D341Med (cell line): ENCODE measurements around the gene PLD6.
"Not testable (repeated sequence)": the region's sequence is repeated elsewhere in the genome, so short reads cannot be mapped to it uniquely, and the experiment has no call there.

ENCODE experiments used
- DNase-seq: peaks from one replicate; pipeline ENCODE4 v3.0.0; 2012; ENCODE audit warnings: low spot score

The PLD6 gene

DNA sequence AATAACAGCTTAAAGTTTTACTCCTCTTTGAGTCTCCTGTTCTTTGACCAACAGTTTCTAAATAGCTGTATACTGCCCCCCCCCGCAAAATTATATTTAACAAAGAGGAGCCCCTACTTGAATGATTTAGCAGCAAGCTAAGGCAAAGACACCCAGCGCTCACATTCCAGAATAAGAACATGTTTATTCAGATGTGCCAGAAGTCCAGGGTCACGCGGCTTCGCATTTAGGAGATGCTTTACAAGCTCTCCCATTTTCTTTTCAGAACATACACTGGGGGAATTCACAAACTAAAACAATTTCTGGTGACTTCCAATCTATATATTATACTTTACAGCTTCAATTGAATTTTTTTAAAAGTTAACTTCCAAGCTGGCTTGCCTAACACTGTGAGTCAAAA lies 5.3 kb downstream of the PLD6 start:
- DNase-seq: no peak

DNA sequence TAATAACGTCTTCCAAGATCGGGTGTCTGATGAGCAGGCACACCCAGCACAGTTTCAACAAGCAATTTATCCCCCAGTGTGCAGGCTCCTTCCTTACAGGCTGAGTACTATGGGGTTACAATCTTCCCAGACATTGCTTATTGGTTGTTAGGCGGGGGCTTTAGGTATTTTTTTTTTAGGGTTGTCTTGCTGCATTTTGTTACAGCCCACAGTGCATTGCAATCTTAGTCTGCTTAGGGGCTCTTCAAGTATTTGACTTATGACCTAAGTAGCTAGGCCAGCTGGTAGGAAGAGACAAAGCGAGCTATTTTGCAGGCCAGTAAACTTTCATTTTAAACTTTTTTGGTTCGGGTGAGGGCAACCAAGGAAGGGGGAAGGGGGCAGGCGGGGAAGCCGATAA lies 5.8 kb downstream of the PLD6 start:
- DNase-seq: no peak

DNA sequence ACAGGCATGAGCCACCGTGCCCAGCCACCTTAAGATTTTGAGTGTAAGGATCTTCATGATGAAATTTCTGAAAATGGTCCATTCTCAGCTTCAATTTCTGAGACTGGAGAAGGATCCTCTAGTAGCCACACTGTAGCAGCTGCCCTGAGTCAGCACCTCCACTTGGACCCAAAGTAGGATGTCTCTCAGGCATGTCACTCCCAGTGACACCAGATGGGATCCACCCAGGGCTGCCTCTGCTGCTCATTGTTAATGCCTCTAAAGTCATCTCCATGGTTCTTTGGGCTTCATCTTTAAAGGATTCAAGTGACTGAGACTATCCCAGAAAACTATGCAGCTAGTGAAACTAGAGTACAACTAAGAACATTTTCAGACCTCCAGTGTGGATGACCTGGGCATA lies 7.9 kb downstream of the PLD6 start:
- no peak for DNase-seq

DNA sequence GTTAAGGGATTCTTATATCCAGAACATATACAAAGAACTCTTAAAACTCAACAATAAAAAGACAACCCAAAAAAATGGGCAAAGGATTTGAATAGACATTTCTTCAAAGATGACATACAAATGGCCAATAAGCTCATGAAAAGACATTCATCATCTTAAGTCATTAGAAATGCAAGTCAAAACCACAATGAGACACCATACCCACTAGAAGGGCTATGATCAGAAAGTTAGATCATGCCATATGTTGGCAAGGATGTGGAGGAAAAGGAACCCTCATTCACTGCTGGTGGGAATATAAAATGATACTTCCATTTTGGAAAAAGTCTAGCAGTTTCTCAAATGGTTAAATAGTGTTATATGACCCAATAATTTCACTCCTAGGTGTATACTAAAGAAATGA lies 9.4 kb downstream of the PLD6 start:
- DNase-seq: no peak

DNA sequence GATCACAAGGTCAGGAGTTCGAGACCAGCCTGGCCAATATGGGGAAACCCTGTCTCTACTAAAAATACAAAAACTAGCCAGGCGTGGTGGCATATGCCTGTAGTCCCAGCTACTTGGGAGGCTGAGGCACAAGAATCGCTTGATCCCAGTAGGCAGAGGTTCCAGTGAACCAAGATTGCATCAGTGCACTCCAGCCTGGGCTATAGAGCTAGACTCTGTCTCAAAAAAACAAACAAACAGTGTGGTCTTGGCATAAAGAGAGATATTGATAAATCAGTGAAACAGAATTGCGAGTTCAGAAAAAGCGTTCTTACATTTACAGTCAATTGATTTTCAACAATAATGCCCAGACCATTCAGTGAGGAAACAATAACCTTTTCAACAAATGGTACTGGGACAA lies 10.7 kb downstream of the PLD6 start:
- DNase-seq: not testable (repeated sequence)

DNA sequence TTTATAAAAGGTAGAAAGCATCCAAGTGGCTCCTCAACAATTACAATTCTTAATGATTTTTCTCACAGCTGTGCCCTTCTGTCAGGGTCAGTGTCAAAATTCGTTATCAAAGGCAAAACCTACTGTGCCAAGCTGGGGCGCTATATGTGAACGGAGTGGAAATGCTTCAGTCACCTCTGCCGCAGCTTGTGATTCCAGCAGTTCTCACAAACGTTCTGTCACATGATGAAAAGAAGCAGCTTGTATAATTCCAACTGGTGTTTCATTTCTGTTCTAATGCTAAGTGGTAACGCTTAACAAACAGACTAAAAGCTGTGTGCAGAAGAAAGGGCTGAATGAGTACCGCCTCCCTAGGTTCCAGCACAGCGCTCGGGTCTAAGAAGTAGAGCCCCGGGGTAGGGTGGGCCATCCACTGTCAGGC lies 14.2 kb downstream of the PLD6 start:
- no peak for DNase-seq

DNA sequence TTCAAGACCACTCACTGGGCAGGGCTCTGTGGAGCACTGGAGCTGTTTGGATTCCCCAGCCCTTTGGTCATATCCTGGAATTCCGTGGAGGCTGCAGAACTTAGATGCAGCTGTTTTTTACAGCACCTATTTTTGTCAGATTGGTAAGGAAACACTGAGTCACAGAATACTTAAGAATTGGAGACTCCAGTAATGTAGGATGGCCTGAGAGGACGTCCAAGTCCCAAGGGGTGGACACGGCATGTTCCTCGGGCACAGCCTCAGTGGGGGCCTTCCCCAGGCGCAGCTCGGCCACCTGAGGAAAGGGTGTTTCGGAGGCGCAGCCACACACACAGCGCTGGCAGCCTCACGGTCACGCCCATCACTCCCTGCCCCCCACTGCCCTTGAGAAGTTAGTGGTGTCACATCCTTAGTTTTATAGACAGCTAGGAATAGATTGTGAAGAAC lies 14.8 kb downstream of the PLD6 start:
- no peak for DNase-seq

DNA sequence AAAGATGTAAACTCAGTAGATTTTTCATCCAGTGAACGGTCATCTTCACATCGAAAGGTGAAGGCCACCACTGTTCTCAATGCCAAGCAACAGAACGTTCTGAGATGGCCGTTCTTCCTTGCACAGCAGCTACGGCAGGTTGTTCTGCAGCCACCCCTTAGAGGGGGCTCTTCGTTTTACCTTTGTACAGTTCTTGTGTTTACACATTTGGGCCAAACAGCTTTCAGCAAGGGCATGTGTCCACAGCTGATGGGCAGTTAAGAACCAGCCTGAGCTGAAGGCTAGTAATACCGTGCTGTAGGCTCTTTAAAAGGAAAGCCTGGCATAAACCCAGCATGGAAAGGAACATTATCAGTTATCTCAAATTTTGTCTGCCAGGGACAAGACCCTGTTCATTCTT lies 15.9 kb downstream of the PLD6 start:
- no peak for DNase-seq

DNA sequence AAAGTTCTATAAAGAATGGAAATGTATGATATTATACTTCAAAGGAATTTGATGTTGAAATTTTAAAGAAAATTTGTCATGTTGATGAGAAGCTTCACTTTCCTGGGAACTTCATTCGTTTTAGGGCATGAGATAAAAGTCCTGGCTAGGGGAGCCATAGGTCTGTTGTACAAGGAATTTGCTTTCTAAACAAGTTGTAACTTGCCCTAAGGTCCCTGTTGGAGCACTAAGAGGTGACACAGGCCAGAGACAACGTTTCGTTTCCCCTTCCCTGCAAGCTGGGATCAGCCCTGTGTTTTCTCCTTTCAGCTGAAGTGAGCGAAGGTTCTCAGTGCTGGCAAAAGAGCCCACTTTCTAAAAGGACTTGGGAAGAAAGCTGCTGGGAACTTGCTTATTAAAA lies 16.6 kb downstream of the PLD6 start:
- no peak for DNase-seq

DNA sequence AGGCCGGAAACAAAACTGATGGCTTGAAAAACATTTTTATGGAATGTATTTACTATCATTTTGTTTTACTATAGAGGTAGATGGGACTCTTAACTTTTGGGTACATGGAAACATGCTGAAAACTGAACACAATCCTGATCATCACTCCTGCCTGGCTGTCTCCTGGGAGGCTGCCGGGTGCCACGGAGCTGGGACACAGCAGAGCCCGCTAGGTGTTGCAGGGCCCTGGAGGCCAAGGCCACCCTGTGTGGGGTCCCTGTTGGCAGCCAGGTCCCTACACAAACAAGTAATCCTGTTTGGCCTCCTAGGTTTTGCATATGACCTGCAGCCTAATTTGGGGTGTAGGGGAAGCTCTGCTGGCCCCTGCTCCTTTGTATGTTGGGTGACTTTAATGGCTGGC lies 17.5 kb downstream of the PLD6 start:
- DNase-seq: no peak

DNA sequence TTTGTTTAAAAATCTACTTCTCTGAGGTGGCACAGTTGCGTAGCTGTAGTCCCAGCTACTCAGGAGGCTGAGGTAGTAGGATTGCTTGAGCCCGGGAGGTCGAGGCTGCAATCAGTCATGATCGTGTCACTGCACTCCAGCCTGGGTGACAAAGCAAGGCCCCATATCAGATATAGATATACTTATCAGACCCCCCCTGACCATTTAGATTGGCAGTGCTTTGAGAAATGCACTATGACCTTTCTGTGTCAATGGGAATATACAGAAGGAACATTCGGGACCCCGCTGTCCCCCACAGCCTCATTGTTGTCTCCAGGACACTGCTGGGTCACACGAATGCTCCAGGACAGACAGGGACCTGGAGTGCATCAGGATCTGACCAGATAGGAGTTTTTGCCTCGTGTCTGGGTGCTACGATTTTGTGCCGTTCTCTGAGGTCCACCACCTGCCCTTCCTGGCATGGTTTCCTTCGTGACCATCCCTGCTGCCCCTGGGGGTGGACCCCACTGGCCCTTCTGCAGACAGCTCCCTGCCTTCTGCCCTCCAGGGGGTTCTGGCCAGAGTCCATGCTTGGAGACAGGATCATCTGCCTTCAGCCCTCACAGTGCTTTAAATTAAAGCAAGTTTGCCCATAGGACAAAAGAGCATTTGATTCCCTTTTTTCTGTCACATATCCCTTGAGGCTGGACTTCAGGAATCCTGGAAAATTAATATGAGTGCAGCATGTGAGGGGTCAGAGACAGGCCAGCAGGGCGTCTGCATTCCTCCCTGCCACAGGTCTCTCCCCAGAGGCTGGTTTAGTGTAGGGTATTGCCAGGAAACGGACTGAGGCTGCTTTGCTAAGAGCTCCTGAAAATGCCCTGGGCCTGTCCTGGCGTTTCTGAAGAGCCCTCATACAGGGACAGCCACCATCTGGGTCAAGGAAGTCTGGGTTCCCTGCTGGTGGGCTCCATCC lies 19.3 kb downstream of the PLD6 start:
- DNase-seq: no peak

DNA sequence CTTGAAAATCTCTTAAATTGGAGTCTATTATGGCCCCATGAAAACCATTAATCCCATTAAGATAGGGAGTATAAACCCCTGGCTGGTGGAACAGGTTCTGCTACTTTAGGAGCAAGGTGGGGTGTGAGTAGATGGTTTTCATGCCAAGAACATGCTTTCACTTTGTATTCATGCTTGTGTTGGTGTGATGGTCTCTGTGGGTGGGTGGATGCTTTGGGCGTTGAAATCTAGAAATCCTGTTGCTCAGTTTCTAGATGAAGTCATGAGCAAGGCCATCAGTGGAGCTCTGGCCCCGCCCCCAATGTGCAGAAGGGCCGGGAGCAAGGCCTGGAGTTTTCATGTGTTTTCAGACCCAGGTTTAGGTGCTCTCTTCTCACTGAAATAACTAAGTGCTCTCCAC lies 20.1 kb downstream of the PLD6 start:
- no peak for DNase-seq

DNA sequence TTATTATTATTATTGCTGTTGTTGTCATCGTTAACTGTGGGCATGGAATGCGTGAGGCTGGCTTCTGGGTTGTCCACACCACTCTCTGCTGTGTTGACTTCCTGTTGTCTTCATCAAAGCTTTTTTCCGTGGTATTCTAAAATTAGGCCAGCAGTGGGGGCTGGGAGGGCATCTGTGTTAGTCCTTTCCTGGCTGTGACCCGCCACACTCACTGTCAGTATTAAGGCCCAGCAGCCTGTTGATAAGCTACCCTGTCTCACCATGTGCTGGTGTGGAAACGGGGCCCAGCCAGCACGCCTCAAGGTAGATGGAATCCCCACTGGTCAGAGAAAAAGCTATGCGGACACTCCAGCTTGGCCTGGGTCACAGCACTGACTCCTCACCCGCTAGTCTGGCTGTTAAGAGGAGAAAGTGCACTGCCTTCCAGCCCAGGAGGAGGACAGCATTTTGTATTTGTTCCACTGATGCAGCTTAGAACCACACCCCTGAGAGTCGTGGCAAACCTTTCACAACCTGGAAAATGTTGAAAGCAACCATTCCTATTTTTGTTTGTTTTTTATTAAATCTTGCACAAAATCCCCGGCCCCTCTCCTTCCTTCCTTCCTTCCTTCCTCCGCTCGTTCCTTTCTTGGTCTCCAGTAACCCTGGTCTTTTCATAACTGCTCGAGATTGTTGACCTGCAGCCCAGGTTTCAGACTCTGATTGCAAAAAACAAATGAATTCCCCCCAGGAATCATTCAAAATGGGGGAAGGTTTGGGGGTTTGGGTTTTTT lies 21.0 kb downstream of the PLD6 start:
- DNase-seq: not testable (repeated sequence)

DNA sequence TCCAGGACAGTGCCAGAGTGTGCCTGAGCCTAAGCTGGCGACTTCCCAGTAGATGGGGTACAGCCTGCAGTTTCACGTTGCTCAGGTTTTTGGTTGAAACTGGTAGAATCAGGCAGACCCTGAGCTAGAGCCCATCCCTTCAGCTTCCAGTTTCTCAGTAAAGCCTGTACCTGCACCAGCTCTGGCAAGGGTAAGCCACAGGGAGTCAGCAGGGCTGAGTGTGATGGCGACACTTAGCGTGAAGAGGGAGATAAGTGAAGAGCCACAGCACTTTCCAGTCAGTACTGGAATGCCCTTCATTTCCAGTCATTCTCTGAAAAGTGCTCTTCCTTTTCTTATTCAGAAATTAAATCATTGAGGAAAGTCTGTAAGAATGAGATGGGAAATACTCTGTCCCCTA lies 22.4 kb downstream of the PLD6 start:
- DNase-seq: no peak

DNA sequence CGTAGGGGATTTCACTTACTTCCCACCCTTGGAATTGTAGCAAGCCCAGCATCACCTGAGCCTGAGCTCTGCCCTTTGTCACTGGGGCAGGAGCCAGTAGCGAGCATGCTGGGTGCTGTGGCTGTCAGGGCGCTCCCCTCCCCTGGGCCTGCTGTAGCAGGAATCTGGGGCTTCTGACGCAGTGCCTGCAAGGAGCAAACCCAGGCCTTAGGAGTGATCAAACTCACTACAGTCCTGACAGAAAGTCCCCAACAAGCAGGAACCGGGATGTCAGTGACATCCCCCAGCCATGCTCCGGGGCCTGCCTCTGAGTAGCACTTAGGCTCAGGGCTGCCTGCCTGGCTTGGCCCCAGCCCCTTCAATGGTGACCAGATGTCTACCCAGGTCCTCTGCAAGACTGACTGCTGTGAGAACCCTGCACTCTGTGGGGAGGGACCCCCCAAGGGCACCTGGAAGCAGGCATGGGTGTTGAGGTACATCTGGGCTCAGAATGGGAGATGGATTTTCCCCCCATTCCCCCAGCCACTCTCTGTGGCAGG lies 23.5 kb downstream of the PLD6 start:
- no peak for DNase-seq

DNA sequence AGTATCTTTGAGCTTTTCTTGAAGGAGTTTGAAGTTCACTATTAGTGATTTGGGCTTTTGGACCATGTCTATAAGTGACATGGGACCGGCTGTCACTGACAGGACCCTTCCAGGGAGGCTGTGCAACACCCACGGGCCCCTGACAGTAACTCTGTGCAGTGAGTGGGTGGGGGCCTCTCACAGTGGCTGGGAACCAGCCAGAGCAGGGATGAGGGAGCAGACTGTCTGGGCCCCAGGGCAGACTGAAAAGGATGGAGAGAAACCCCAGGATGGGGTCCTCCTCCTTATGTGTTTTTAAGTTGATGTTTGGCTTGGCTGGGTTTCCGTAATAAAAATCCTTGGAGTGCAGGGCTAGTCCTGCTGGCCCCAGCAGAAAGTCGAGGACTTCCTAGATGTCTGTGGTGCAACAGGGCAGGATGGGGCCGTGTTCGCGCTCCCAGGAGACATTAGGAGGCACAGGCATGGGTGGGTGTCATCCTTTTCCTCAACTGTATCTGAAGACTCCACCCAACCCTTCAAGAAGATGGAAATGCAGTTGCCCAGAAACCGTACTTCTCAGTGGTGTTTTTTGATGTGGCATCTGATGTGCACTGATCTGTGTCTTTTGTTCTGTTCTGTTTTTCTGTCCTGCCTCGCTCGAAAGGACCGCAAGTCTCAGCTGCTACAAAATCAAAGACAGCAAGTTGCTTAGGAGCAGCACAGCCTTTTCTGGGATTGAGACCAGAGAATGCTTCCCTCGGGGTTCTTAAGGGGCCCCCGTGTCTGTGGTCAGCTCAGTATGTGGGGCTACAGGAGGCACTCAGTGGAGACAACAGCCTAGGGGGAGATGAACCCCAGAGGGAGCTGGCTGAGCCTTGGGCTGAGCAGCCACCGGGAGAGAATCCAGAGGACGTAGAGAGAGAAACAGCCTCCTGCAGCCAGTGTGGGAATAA lies 24.2 kb downstream of the PLD6 start:
- DNase-seq: no peak

DNA sequence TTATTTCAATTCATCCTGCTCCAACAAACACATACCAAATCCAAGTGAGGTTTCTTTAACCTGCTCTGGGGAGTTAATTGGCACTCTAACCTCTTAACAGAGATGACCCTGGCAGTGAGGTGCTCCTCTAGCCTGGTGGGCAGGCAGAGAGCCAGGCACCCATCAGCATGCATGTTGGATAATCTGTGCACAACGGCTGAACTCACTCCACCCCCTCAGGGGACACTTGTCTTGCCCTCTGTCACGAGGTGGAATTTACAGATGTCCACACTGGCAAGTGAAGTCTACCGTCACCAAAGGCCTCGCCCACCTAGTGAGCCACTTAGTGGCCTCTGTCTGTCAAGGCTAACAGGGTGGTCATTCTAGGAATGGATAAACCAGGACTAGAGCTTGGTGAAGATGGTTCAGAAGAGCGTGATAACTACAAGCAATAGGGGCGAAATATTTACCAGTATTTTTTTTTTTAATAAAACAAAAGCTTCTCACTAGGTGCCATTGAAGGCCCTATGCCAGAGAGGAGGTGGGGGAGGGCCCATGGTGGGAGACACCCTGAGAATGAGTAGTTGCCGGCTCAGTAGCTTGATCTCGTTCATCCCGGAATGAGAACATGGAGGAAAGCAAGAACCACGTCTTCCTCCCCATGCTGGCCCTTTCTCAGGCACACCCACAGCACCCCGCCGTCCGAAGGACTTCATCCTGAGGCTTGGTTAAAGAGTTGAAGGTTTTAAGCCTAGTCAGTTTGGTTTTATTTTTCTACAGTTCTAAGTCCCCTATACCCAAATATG lies 25.2 kb downstream of the PLD6 start:
- DNase-seq: no peak

DNA sequence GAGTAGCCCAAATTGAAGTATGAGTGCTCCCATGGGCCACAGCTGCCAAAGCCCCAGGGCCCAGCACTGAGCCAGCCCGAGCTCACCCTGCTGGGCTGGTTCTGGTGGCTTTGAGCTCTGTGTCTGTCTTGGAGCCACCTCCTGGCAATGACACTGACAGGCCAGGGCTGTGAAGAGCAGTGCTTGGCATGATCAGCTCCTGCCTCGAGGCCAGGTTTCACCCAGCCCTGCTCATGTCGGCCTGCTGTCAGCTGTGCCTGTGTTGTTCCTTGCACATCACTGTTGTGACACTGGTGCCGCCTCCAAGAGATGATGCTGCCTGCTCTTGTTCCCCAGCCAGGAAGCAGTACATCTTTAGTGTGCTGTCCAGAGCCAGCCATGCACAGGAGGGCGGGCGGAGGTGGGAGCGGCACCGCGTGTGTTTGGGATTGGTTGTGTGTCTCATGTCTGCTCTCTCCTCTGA lies 26.0 kb downstream of the PLD6 start:
- DNase-seq: no peak

DNA sequence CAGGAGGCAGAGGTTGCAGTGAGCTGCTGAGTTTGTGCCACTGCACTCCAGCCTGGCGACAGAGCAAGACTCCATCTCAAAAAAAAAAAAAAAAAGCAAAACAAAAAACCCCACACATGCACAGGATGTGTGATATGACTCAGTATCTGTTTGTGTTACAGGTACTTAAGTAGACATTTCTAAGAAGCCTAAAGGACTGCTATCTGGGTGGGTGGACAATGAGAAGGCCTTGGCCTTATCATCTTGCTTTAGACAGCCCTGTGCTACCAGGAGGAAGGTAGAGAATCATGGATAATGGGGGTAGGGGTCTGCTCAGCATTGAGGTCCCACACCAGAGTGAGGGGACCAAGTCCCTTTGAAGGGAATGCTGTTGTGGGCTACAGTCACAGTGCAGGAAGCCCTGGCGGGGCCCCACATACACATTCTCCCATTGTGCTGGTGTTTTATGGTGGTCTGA lies 26.7 kb downstream of the PLD6 start:
- no peak for DNase-seq

DNA sequence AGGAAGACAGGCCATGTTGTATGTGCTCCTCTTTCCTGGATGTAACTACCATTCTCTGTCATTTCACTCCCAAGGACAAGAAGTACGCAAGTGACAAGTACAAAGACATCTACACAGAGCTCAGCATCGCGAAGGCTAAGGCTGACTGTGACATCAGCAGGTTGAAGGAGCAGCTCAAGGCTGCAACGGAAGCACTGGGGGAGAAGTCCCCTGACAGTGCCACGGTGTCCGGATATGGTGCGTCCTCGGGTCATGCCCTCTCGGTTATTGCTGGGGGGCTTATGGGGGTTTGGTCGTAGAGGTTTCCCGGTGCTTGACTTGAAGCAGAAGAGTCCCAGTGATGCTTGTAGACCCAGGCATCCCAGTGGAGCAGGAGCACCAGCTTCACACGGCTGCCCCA lies 29.0 kb downstream of the PLD6 start:
- no peak for DNase-seq

DNA sequence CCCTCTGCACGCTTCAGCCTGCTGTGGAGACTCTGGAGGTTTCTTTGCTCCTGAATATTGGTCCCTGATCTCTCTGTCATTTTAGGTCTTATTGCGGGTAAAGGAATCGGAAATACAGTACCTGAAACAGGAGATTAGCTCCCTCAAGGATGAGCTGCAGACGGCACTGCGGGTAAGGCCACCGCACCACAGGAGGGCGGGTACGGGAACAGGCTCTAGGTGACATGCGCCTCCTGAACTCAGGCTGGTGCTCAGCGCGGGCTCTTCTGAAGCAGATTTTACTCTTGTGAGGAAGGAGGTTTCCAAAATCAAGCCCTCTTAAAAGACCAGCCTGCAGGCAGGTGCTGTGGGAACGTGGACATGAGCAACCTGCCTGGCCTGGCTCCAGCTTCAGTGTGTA lies 29.8 kb downstream of the PLD6 start:
- DNase-seq: no peak
